Stimulated activated effector memory CD8-positive, alpha-beta T cell treated with anti-CD3 and anti-CD28 coated beads, Interleukin-12 subunit alpha, Interleukin-12 subunit beta, amount 100 ng/mL, for 72 hours (primary cell): Measurements from ENCODE around the gene NCLN.
"Not testable (repeated sequence)": the region's sequence is repeated elsewhere in the genome, so short reads cannot be mapped to it uniquely, and the experiment has no call there.

Source experiments
- ATAC-seq: fragments of 150-1000 bp; cut with Tn5 transposase; 2 replicates; pipeline ENCODE4 v1.10.0; 2021
- DNase-seq, 2 donors: peaks; one replicate each; pipeline ENCODE4 v3.0.0; 2021 to 2022; ENCODE audit warnings: low spot score in 2 of 2
- H3K27ac Mint-ChIP-seq: one replicate; pipeline ENCODE4 v1.8.0; 2022; ENCODE audit warnings: mild to moderate bottlenecking, mixed read lengths
- H3K36me3 Mint-ChIP-seq: one replicate; pipeline ENCODE4 v1.8.0; 2022; ENCODE audit warnings: mild to moderate bottlenecking, mixed read lengths
- H3K4me1 Mint-ChIP-seq: one replicate; pipeline ENCODE4 v1.8.0; 2022; ENCODE audit warnings: mixed read lengths
- H3K4me3 Mint-ChIP-seq: one replicate; pipeline ENCODE4 v1.8.0; 2022; ENCODE audit warnings: mild to moderate bottlenecking, mixed read lengths
- H3K9me3 Mint-ChIP-seq: one replicate; pipeline ENCODE4 v1.8.0; 2022; ENCODE audit warnings: mixed read lengths

Gene NCLN

GRCh38 chr19:3151563-3152418 lies 33.9 kb upstream of the NCLN start:
- no peaks in the 10 kb centered on the region for H3K9me3 Mint-ChIP-seq
- H3K27ac Mint-ChIP-seq: no peak overlapping the region
- DNase-seq (no peak), ATAC-seq (no peak)
- H3K4me1 Mint-ChIP-seq: peaks cover 15% of the 10 kb centered on the region
- H3K4me3 Mint-ChIP-seq: no peak overlapping the region
- peaks cover 39% of the 10 kb centered on the region for H3K36me3 Mint-ChIP-seq

DNA sequence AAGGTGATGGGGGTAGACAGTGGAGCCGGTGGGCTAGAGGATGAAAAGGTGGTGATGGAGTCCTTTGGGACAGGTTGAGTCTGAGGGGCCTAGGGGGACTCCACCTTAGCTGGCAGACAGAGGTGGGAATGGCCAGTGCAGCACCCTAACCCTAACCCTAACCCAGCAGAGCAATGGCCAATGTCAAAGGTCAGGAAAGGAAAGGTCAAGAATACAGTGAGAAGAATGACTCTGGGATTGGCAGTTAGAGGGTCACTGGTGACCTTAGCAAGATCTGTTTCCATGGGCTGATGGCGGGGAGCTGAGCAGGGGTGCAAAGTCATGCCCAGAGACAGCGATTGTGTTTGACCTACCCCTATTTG lies 33.3 kb upstream of the NCLN start:
- DNase-seq (no peak), ATAC-seq (no peak)
- Mint-ChIP-seq H3K9me3 (no peaks in the 10 kb centered on the region), H3K4me3 (no peak overlapping the region), H3K27ac (no peak overlapping the region), H3K36me3 (peaks cover 33% of the 10 kb centered on the region), H3K4me1 (peaks cover 12% of the 10 kb centered on the region)

DNA sequence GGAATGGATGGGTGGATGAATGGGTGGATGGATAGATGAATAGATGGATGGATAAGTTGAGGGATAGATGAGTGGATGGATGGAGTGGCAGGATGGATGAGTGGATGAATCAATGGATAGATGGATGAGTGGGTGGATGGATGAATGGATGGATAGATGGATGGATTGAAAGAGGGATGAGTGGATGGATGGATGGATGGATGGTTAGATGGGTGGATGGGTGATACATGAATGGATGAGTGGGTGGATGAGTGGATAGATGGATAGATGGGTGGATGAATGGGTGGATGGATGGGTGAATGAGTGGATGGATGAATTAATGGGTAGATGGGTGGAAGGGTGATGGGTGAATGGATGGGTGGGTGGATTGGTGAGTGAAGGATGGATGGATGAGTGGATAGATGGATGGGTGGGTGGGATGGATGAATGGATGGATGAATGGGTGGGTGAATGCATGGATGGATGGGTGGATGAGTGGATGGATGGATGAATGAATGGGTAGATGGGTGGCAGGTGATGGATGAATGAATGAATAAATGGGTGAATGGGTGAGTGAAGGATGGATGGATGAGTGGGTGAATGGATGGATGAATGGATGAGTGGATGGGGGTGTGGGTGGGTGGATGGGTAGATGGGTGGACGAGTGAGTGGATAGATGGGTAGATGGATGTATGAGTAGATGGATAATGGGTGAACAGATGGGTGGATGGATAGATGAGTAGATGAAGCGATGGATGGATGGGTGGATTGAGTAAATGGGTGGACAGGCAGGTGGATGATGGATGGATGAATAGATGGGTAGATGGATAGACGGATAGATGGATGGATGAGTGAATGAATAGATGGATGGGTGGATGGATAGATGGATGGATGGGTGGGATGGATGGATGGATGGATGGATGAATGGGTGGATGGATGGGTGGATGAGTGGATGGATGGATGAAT lies 32.2 kb upstream of the NCLN start:
- Mint-ChIP-seq H3K4me3 (no peak overlapping the region), H3K27ac (no peak overlapping the region), H3K36me3 (peaks cover 22% of the 10 kb centered on the region), H3K4me1 (peaks cover 12% of the 10 kb centered on the region), H3K9me3 (no peaks in the 10 kb centered on the region)
- DNase-seq (no peak), ATAC-seq (no peak)

DNA sequence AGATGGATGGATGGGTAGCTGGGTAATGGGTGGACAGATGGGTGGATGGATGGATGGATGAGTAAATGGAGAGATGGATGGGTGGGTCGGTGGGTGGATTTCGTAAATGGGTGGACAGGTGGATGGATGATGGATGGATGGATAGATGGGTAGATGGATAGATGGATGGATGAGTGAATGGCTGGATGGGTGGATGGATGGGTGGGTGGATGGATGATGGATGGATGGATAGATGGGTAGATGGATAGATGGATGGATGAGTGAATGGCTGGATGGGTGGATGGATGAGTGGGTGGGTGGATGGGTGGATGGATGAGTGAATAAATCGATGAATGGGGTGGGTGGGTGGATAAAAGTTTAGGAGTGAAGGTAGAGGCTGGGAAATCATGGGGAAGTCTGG lies 31.3 kb upstream of the NCLN start:
- not testable (repeated sequence) for ATAC-seq, H3K9me3 Mint-ChIP-seq, H3K4me1 Mint-ChIP-seq, DNase-seq, H3K27ac Mint-ChIP-seq, H3K4me3 Mint-ChIP-seq
- peaks cover 13% of the 10 kb centered on the region for H3K36me3 Mint-ChIP-seq

GRCh38 chr19:3154957-3155736 lies 30.6 kb upstream of the NCLN start:
- ATAC-seq: peak; percentile 92
- peak; percentile 51 to 85 for DNase-seq
- peaks cover 5% of the 10 kb centered on the region for H3K4me1 Mint-ChIP-seq
- H3K36me3 Mint-ChIP-seq: peaks cover 6% of the 10 kb centered on the region
- peaks cover under 1% of the 10 kb centered on the region for H3K9me3 Mint-ChIP-seq
- no peak overlapping the region for H3K4me3 Mint-ChIP-seq
- H3K27ac Mint-ChIP-seq: no peak overlapping the region

GRCh38 chr19:3157096-3157845 lies 28.5 kb upstream of the NCLN start:
- H3K27ac Mint-ChIP-seq: peak overlapping the region; percentile 74
- no peaks in the 10 kb centered on the region for H3K36me3 Mint-ChIP-seq
- no peak overlapping the region for H3K4me3 Mint-ChIP-seq
- ATAC-seq (no peak), DNase-seq (no peak)
- H3K9me3 Mint-ChIP-seq: peaks cover 2% of the 10 kb centered on the region
- peaks cover 21% of the 10 kb centered on the region for H3K4me1 Mint-ChIP-seq

DNA sequence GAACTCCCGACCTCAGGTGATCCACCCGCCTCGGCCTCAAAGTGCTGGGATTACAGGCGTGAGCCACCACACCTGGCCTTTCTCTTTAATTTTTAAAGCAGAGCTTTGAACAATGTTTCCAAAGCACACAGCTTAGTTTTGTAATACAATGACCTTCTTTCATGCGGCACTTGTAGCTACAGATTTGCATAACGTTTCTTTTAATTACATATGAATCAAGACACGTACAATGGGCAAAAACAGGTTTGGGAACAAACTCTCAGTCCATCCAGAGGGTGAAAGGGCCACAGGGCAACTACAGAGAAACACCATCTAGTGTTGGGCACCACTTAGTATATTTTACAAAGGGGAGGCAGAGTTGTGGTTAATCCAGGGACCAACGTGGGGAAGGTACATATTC lies 26.2 kb upstream of the NCLN start:
- no peak for DNase-seq
- no peak overlapping the region for H3K27ac Mint-ChIP-seq
- H3K4me1 Mint-ChIP-seq: peaks cover 29% of the 10 kb centered on the region
- peaks cover 2% of the 10 kb centered on the region for H3K9me3 Mint-ChIP-seq
- no peaks in the 10 kb centered on the region for H3K36me3 Mint-ChIP-seq
- ATAC-seq: no peak
- H3K4me3 Mint-ChIP-seq: no peak overlapping the region

- H3K36me3 Mint-ChIP-seq: no peaks in the 10 kb centered on the region
Observed at GRCh38 chr19:3160219-3160618, 25.5 kb upstream of the NCLN start.

GRCh38 chr19:3161453-3161852 lies 24.3 kb upstream of the NCLN start:
- Mint-ChIP-seq H3K4me1 (peaks cover 36% of the 10 kb centered on the region), H3K4me3 (no peak overlapping the region), H3K9me3 (peaks cover 2% of the 10 kb centered on the region), H3K27ac (peak overlapping the region; percentile 77), H3K36me3 (no peaks in the 10 kb centered on the region)
- no peak for DNase-seq
- no peak for ATAC-seq

More at GRCh38 chr19:3160219-3160618, 25.5 kb upstream of the NCLN start:
- Mint-ChIP-seq H3K27ac (peak overlapping the region; percentile 77), H3K4me3 (no peak overlapping the region), H3K4me1 (peaks cover 29% of the 10 kb centered on the region), H3K9me3 (peaks cover 2% of the 10 kb centered on the region)
- DNase-seq: no peak
- no peak for ATAC-seq

DNA sequence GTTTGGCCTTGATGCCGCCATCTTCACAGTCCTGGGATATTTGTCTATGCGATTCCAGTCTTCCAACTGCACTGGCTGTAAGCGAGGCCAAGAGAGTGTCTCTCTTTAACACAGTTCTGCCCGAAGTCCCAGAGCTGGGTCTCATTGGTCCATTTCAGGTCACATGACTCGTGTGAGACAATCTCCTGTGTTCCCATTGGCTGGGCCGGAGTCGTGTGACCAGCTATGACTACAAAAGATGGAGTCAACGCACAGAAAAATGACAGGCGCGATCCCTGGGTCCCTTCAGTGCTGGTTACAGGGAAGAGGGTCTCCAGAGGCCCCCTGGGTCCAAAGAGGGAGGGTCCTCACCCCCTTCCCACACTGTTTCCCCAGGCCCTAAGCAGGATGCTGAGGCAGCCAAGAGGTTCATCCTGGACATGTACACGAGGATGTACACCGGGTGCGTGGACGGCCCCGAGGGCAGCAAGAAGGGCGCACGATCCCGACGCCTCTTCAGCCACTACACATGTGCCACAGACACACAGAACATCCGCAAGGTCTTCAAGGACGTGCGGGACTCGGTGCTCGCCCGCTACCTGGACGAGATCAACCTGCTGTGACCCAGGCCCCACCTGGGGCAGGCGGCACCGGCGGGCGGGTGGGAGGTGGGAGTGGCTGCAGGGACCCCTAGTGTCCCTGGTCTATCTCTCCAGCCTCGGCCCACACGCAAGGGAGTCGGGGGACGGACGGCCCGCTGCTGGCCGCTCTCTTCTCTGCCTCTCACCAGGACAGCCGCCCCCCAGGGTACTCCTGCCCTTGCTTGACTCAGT lies 23.1 kb upstream of the NCLN start:
- no peaks in the 10 kb centered on the region for H3K36me3 Mint-ChIP-seq
- ATAC-seq (peak; percentile 53), DNase-seq (peak in 1 of 2 donors; percentile 71)
- H3K4me3 Mint-ChIP-seq: no peak overlapping the region
- H3K4me1 Mint-ChIP-seq: peaks cover 36% of the 10 kb centered on the region
- H3K9me3 Mint-ChIP-seq: peaks cover 2% of the 10 kb centered on the region
- peak overlapping the region; percentile 81 for H3K27ac Mint-ChIP-seq

GRCh38 chr19:3163230-3163886 lies 22.4 kb upstream of the NCLN start:
- peaks cover 36% of the 10 kb centered on the region for H3K4me1 Mint-ChIP-seq
- peak overlapping the region; percentile 81 for H3K27ac Mint-ChIP-seq
- peaks cover 7% of the 10 kb centered on the region for H3K36me3 Mint-ChIP-seq
- peaks cover 2% of the 10 kb centered on the region for H3K9me3 Mint-ChIP-seq
- no peak overlapping the region for H3K4me3 Mint-ChIP-seq
- DNase-seq: peak; percentile 55 to 84
- peak; percentile 83 for ATAC-seq

- peaks cover 12% of the 10 kb centered on the region for H3K36me3 Mint-ChIP-seq
Observed at GRCh38 chr19:3163943-3164342, 21.8 kb upstream of the NCLN start.

GRCh38 chr19:3167533-3168272 lies 18.0 kb upstream of the NCLN start:
- Mint-ChIP-seq H3K36me3 (peaks cover 49% of the 10 kb centered on the region), H3K27ac (peak overlapping the region; percentile 45), H3K9me3 (no peaks in the 10 kb centered on the region), H3K4me3 (no peak overlapping the region), H3K4me1 (peaks cover 15% of the 10 kb centered on the region)
- DNase-seq: no peak
- ATAC-seq: no peak

More at GRCh38 chr19:3163943-3164342, 21.8 kb upstream of the NCLN start:
- Mint-ChIP-seq H3K4me3 (no peak overlapping the region), H3K9me3 (peaks cover 2% of the 10 kb centered on the region), H3K27ac (no peak overlapping the region), H3K4me1 (peaks cover 36% of the 10 kb centered on the region)
- no peak for DNase-seq
- ATAC-seq: no peak
